Colonic mucosa (tissue), 4 donors: ENCODE data around the gene RAD51B. TPM values are rescaled to one million over a fixed set of nuclear protein-coding genes. Genes with fewer than 3 reads are reported as not detected.

Source experiments
- DNase-seq: peaks from one replicate; pipeline ENCODE4 v3.0.0-alpha.2; 2020
- H3K27ac ChIP-seq: fragments of 200-600 bp; one replicate; pipeline ENCODE4 v1.8.0; 2021
- H3K27me3 ChIP-seq: fragments of 200-600 bp; one replicate; pipeline ENCODE4 v1.8.0; 2021
- H3K36me3 ChIP-seq: fragments of 200-600 bp; one replicate; pipeline ENCODE4 v1.8.0; 2021
- H3K4me1 ChIP-seq: fragments of 200-600 bp; one replicate; pipeline ENCODE4 v1.8.0; 2021; ENCODE audit warnings: mild to moderate bottlenecking
- H3K4me3 ChIP-seq: fragments of 200-600 bp; one replicate; pipeline ENCODE4 v1.8.0; 2021
- H3K9ac ChIP-seq, 2 donors: one replicate each; pipeline ENCODE4 v1.7.0; 2013; ENCODE audit warnings: control low read depth in 2 of 2, low read depth in 2 of 2, low read length in 2 of 2
- H3K9me3 ChIP-seq: fragments of 200-600 bp; one replicate; pipeline ENCODE4 v1.8.0; 2021
- intact Hi-C: fragments of 100-400 bp; cut with DNase I; formaldehyde crosslinking; loops from one replicate; pipeline ENCODE4 v1.14.1; 2022
- total RNA-seq, 2 donors: library from RNA; stranded (reverse); fragmentation: NEBNext Ultra II Directional in 1 of 2; extraction: Animal tissue kit (Norgen Biotek cat#: 25700) in 1 of 2; gene quantifications; one replicate each; pipeline ENCODE4 v1.2.1, GENCODE V29; 2021
- TF ChIP-seq, protein P1 (sequence below): fragments of 200-600 bp; IDR thresholded peaks from one replicate; pipeline ENCODE4 v1.8.0; 2022; ENCODE audit warnings: antibody characterized with exemption, mild to moderate bottlenecking
- donor health status: healthy.
- donor health status: DM: no; HTN: no; CAD: no.
- donor health status: DM: no; HTN: no; CAD: no.

RAD51B gene
- total RNA-seq, 2 donors from 2014 or later = 12.7 to 22.0 TPM

DNA sequence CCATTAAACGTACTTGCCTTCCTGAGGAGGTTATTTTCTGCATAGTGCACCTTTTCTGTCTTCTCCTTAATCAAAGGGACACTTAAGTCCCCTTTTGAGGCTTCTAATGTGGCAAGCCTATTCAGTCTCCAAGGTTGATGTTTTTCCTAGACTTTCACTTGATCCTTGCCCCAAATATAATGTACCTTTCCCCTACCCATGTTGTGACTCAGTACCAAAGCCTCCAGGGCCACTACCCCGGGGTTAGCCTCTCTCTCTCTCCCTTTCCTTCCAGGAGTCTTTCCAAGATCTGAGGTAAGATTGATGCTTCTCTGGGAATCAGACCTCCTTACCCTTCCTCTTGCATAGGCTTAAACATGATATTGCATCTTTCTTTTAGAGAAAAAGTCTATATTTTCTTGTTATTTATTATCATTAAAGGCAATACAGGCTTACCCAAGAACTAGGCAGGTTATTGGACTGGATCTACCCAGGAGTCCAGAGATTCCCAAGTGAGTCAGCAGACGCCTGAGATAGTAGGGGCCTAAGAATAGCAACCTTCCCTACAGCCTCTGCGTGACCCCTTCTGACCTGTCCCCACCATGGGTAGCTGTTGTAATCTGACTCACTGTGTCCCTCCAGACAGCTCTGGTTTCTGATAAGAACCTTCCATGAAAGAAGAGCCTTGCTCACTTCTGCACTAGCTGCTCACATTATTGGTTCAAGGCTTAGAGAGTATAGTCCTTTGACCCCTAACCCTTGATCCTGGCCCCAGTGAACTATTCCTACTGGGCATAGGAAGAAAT lies 800.4 kb downstream of the RAD51B start:
- Histone ChIP-seq H3K27me3 (no peaks in the 10 kb centered on the region), H3K9ac (no peak overlapping the region), H3K4me3 (no peak overlapping the region), H3K27ac (no peak overlapping the region), H3K9me3 (peaks cover 17% of the 10 kb centered on the region), H3K36me3 (no peaks in the 10 kb centered on the region), H3K4me1 (no peaks in the 10 kb centered on the region)
- intact Hi-C loops = no loop called here
- TF ChIP-seq, protein P1, sequence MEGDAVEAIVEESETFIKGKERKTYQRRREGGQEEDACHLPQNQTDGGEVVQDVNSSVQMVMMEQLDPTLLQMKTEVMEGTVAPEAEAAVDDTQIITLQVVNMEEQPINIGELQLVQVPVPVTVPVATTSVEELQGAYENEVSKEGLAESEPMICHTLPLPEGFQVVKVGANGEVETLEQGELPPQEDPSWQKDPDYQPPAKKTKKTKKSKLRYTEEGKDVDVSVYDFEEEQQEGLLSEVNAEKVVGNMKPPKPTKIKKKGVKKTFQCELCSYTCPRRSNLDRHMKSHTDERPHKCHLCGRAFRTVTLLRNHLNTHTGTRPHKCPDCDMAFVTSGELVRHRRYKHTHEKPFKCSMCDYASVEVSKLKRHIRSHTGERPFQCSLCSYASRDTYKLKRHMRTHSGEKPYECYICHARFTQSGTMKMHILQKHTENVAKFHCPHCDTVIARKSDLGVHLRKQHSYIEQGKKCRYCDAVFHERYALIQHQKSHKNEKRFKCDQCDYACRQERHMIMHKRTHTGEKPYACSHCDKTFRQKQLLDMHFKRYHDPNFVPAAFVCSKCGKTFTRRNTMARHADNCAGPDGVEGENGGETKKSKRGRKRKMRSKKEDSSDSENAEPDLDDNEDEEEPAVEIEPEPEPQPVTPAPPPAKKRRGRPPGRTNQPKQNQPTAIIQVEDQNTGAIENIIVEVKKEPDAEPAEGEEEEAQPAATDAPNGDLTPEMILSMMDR = no peak
- peak; percentile 11 for DNase-seq

DNA sequence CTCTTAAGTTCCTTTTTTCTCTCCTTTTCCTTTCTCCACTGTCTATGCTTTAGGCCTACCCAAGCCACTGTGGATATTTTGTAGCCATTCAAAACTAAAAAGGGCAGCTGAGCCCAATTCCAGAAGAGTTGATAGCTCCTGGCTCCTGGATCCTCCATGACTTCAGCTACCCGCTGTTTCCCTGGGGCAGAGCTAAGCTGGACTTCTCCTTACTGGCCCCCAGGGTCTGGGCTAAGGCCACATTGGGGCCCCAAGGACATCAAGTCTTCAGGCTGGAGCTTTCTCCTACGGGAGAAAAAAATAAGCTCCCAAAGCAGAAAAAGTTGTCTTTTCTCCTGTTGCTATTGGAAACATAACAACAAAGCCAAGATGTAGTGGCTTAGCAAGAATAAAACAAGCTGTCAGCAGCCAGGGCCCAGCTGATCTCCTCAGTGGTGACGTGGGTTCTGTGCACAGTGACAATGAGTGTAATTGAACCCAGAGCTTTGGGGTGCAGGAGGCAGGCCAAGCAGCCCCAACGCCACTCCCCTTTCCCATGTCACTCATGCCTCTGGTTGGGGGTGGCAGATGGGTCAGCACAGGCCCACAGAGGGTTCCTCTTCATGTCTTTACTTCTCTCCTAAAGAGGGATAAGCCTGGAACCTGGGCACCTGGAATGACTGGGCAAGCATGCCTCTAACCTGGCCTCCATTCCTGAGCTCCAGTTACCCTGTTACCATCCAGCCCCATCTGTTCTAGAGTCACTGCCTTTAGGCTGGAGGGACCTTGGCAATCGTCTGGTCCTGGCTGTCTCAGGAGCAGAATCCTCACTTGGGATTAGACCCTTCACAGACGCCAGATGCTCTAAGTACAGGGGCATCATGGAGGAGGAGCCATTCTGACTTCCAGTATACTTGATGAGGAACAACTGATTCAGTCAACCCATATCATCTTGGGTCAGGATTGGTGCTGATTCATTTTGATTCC lies 802.1 kb downstream of the RAD51B start:
- Histone ChIP-seq H3K27ac (peak overlapping the region; percentile 11), H3K9me3 (peaks cover 6% of the 10 kb centered on the region), H3K4me1 (no peaks in the 10 kb centered on the region), H3K9ac (no peak overlapping the region), H3K36me3 (no peaks in the 10 kb centered on the region), H3K4me3 (no peak overlapping the region), H3K27me3 (no peaks in the 10 kb centered on the region)
- TF ChIP-seq, protein P1 = no peak
- intact Hi-C loops = no loop called here
- peak; percentile 22 for DNase-seq

DNA sequence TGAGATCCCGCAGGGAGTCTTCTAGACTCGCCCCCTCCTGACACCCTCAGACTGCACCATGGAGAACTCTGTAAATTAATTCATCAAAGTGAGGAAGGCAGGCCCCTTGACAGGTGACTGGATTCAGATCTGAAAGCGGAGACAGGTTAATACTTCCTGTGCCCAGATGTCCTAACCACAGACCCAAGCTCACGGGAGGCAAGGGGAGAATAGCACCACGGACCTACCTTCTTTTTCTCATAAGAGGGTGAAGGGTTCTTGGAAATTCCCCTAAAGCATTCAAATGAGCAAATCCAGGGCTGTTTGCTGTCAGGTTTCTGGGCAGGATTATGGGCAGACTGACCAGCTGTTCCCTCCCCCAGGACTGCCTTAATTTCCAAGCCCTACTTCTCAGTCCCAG lies 803.3 kb downstream of the RAD51B start:
- Histone ChIP-seq H3K36me3 (no peaks in the 10 kb centered on the region), H3K9me3 (no peaks in the 10 kb centered on the region), H3K9ac (no peak overlapping the region), H3K4me1 (no peaks in the 10 kb centered on the region), H3K27me3 (no peaks in the 10 kb centered on the region), H3K4me3 (no peak overlapping the region), H3K27ac (no peak overlapping the region)
- DNase-seq = peak; percentile 7
- TF ChIP-seq, protein P1 = no peak
- intact Hi-C loops = no loop called here

DNA sequence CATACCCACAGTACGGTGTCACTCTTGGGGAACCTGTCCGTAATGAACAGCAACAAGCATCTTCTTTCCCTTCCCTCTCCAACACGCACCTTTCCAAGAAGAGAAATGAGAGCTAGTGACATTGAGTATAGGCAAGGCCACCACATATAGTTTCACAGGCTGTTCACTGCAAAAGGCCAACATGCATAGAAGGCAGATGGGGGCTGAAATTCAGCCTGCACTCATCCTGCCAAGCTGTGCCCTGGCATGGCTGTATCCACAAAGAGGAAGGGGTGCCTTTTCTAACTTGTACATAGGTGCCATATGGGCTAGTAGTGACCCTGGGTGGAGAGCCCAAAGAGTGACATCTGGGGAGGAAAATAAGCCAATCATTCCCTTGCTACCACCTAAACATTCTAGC lies 803.7 kb downstream of the RAD51B start:
- H3K9ac ChIP-seq = no peak overlapping the region
- no peak overlapping the region for H3K4me3 ChIP-seq
- no peaks in the 10 kb centered on the region for H3K27me3 ChIP-seq
- H3K36me3 ChIP-seq = no peaks in the 10 kb centered on the region
- H3K9me3 ChIP-seq = no peaks in the 10 kb centered on the region
- H3K27ac ChIP-seq = no peak overlapping the region
- TF ChIP-seq, protein P1 = no peak
- H3K4me1 ChIP-seq = no peaks in the 10 kb centered on the region
- intact Hi-C loops = no loop called here
- DNase-seq = no peak

DNA sequence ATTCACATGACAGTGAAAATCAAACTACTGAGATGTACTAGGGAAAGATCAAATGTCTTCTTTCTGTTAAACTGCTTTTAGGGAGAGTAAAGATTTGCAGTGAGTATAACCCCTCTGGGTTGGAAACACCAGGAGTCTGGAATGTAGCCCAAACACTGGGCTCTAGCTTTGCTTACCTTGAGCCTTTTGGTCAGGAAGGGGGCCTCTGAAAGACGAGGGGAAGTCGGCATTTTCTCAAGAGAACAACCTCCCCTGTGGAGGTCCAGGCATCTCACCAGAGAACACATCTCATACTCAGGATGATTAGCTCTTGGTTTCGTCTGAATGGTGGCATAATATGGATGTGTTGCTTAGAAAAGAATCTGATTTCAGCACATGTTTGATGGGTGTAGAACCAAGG lies 804.2 kb downstream of the RAD51B start:
- Histone ChIP-seq H3K27ac (no peak overlapping the region), H3K36me3 (no peaks in the 10 kb centered on the region), H3K4me3 (no peak overlapping the region), H3K9me3 (no peaks in the 10 kb centered on the region), H3K9ac (no peak overlapping the region), H3K27me3 (no peaks in the 10 kb centered on the region), H3K4me1 (peaks cover under 1% of the 10 kb centered on the region)
- TF ChIP-seq, protein P1 = no peak
- intact Hi-C loops = no loop called here
- DNase-seq = peak; percentile 15
